IMR-90 (cell line): ENCODE data around the gene WNT11. TPM values are rescaled to one million over a fixed set of nuclear protein-coding genes. Genes with fewer than 3 reads are reported as not detected.

Experiments used
- ATAC-seq: fragments of 200-7000 bp; cut with Tn5 transposase; 2 replicates; pipeline ENCODE4 v1.9.1; 2020; ENCODE audit warnings: low read depth, mild to moderate bottlenecking, moderate library complexity
- BruUV-seq: library from RNA; stranded (reverse); fragments of 400-500 nt; replicated peaks from 2 replicates; lab custom pipeline; 2021; lab: Mats Ljungman, UMichigan
- CTCF ChIA-PET: fragments of 300-600 bp; formaldehyde crosslinking; extraction: SDS; loops from one replicate; lab custom pipeline; 2021; ENCODE audit warnings: antibody characterized with exemption; lab: Yijun Ruan, JAX
- POLR2A ChIA-PET: fragments of 300-600 bp; sonication (Branson Sonifier 250); formaldehyde crosslinking; loops from one replicate; lab custom pipeline; 2022; ENCODE audit warnings: antibody characterized with exemption; ENCODE audit not compliant: unreplicated experiment; lab: Charles Lee
- DNase-seq: peaks from one replicate; pipeline ENCODE4 v3.0.0; 2013
- H2AFZ ChIP-seq: replicated peaks from 2 replicates; pipeline ENCODE3; 2013; ENCODE audit warnings: low read length, mild to moderate bottlenecking; ENCODE audit not compliant: poor library complexity
- H2AK5ac ChIP-seq: 2 replicates; pipeline ENCODE4 v1.6.1; 2013; ENCODE audit warnings: low read depth, low read length, inconsistent platforms
- H2AK9ac ChIP-seq: replicated peaks from 2 replicates; pipeline ENCODE3; 2013; ENCODE audit warnings: mild to moderate bottlenecking, low read depth, low read length, moderate library complexity; ENCODE audit not compliant: poor library complexity
- H2BK120ac ChIP-seq: 2 replicates; pipeline ENCODE4 v1.6.1; 2013; ENCODE audit warnings: low read depth, low read length, inconsistent platforms
- H2BK15ac ChIP-seq: 3 replicates; pipeline ENCODE4 v1.6.1; 2013; ENCODE audit warnings: low read depth, low read length, inconsistent platforms
- H2BK20ac ChIP-seq: 2 replicates; pipeline ENCODE4 v1.6.1; 2013; ENCODE audit warnings: low read depth, mild to moderate bottlenecking, inconsistent platforms, low read length, moderate library complexity
- H2BK5ac ChIP-seq: 2 replicates; pipeline ENCODE4 v1.6.1; 2013; ENCODE audit warnings: mild to moderate bottlenecking, low read depth, low read length, inconsistent platforms; ENCODE audit not compliant: poor library complexity, severe bottlenecking
- H3K14ac ChIP-seq: replicated peaks from 2 replicates; pipeline ENCODE4 v1.6.1; 2013; ENCODE audit warnings: low read depth, low read length, inconsistent platforms
- H3K18ac ChIP-seq: 2 replicates; pipeline ENCODE4 v1.6.1; 2013; ENCODE audit warnings: low read depth, low read length, control low read depth
- H3K23ac ChIP-seq: 2 replicates; pipeline ENCODE4 v1.6.1; 2013; ENCODE audit warnings: low read depth, low read length, inconsistent platforms
- H3K27ac ChIP-seq: 2 replicates; pipeline ENCODE4 v1.5.1; 2013; ENCODE audit warnings: mild to moderate bottlenecking, control low read depth, low read length; ENCODE audit not compliant: insufficient read depth
- H3K27me3 ChIP-seq: 2 replicates; pipeline ENCODE4 v1.6.1; 2013; ENCODE audit warnings: low read length; ENCODE audit not compliant: control insufficient read depth, insufficient read depth
- H3K36me3 ChIP-seq: 2 replicates; pipeline ENCODE4 v1.6.1; 2013; ENCODE audit warnings: low read length, mixed read lengths; ENCODE audit not compliant: control insufficient read depth, insufficient read depth
- H3K4ac ChIP-seq: 2 replicates; pipeline ENCODE4 v1.6.1; 2013; ENCODE audit warnings: low read depth, low read length, inconsistent platforms
- H3K4me1 ChIP-seq: 2 replicates; pipeline ENCODE4 v1.6.1; 2013; ENCODE audit warnings: low read length, mixed read lengths; ENCODE audit not compliant: control insufficient read depth, insufficient read depth
- H3K4me2 ChIP-seq: 2 replicates; pipeline ENCODE4 v1.6.1; 2013; ENCODE audit warnings: low read depth, mild to moderate bottlenecking, control low read depth, low read length, moderate library complexity
- H3K4me3 ChIP-seq: 2 replicates; pipeline ENCODE4 v1.5.1; 2013; ENCODE audit warnings: low read depth, mild to moderate bottlenecking, control low read depth, low read length, moderate library complexity; ENCODE audit not compliant: insufficient read depth
- H3K56ac ChIP-seq: 2 replicates; pipeline ENCODE4 v1.6.1; 2013; ENCODE audit warnings: low read length, inconsistent platforms; ENCODE audit not compliant: insufficient read depth; ENCODE audit errors: extremely low read depth
- H3K79me1 ChIP-seq, 2 experiments: 2 replicates each; pipeline ENCODE4 v1.6.1; 2013; ENCODE audit warnings: low read length in 2 of 2, inconsistent platforms in 1 of 2, low read depth in 1 of 2
- H3K9ac ChIP-seq: 2 replicates; pipeline ENCODE4 v1.6.1; 2013; ENCODE audit warnings: low read depth, low read length, control low read depth
- H3K9me1 ChIP-seq: 2 replicates; pipeline ENCODE4 v1.6.1; 2013; ENCODE audit warnings: low read length, inconsistent platforms; ENCODE audit not compliant: insufficient read depth
- H3K9me3 ChIP-seq: 2 replicates; pipeline ENCODE4 v1.6.1; 2013; ENCODE audit warnings: low read length; ENCODE audit not compliant: control insufficient read depth, insufficient read depth
- H4K20me1 ChIP-seq: 2 replicates; pipeline ENCODE4 v1.6.1; 2013; ENCODE audit warnings: low read length, inconsistent platforms; ENCODE audit not compliant: insufficient read depth
- H4K5ac ChIP-seq: 2 replicates; pipeline ENCODE4 v1.6.1; 2013; ENCODE audit warnings: mild to moderate bottlenecking, low read depth, low read length, control low read depth
- H4K8ac ChIP-seq, 2 experiments: 2 replicates each; pipeline ENCODE4 v1.6.1; 2013; ENCODE audit warnings: low read depth in 2 of 2, low read length in 2 of 2, control low read depth in 1 of 2, inconsistent platforms in 1 of 2
- H4K91ac ChIP-seq: 2 replicates; pipeline ENCODE4 v1.6.1; 2013; ENCODE audit warnings: low read depth, low read length, inconsistent platforms; ENCODE audit not compliant: insufficient read depth
- BHLHE40 ChIP-seq: fragments of 150-350 bp; IDR thresholded peaks from 2 replicates; pipeline ENCODE4 v1.6.1; 2016; ENCODE audit warnings: mild to moderate bottlenecking, low read depth, low read length
- CHD1 ChIP-seq: IDR thresholded peaks from 2 replicates; pipeline ENCODE4 v1.6.1; 2012; ENCODE audit warnings: low read depth, low read length, improper control_type of control experiment
- ELK1 ChIP-seq: fragments of 150-350 bp; IDR thresholded peaks from 2 replicates; pipeline ENCODE4 v1.6.1; 2016; ENCODE audit warnings: low read depth, mild to moderate bottlenecking, low read length, moderate library complexity, borderline replicate concordance
- FOS ChIP-seq: fragments of 150-350 bp; IDR thresholded peaks from 2 replicates; pipeline ENCODE4 v1.6.1; 2016; ENCODE audit warnings: low read depth, low read length
- MAFK ChIP-seq: IDR thresholded peaks from 2 replicates; pipeline ENCODE4 v1.6.1; 2012; ENCODE audit warnings: low read depth, low read length, improper control_type of control experiment
- MAZ ChIP-seq: IDR thresholded peaks from 2 replicates; pipeline ENCODE4 v1.6.1; 2012; ENCODE audit warnings: low read depth, mild to moderate bottlenecking, low read length, improper control_type of control experiment, moderate library complexity, borderline replicate concordance
- MXI1 ChIP-seq: IDR thresholded peaks from 2 replicates; pipeline ENCODE4 v1.6.1; 2012; ENCODE audit warnings: low read depth, mild to moderate bottlenecking, low read length, moderate library complexity, borderline replicate concordance
- POLR2A ChIP-seq: IDR thresholded peaks from 2 replicates; pipeline ENCODE4 v1.6.1; 2012; ENCODE audit warnings: mild to moderate bottlenecking, low read depth, low read length
- RAD21 ChIP-seq: IDR thresholded peaks from 2 replicates; pipeline ENCODE4 v1.6.1; 2012; ENCODE audit warnings: low read length, improper control_type of control experiment
- RCOR1 ChIP-seq: IDR thresholded peaks from 2 replicates; pipeline ENCODE4 v1.6.1; 2012; ENCODE audit warnings: mild to moderate bottlenecking, low read length, improper control_type of control experiment; ENCODE audit not compliant: insufficient replicate concordance
- SMC3 ChIP-seq: fragments of 150-350 bp; IDR thresholded peaks from 2 replicates; pipeline ENCODE4 v1.6.1; 2016; ENCODE audit warnings: low read depth, mild to moderate bottlenecking, antibody characterized with exemption, low read length, moderate library complexity
- USF2 ChIP-seq: fragments of 150-350 bp; IDR thresholded peaks from 2 replicates; pipeline ENCODE4 v1.6.1; 2017; ENCODE audit warnings: mild to moderate bottlenecking, antibody characterized with exemption, low read length, low read depth
- WGBS, 2 experiments: methylation state at CpG; one replicate each; pipeline versions ENCODE4 v1.1.5 to v1.1.7; 2013; ENCODE audit warnings: missing lambda C conversion rate in 2 of 2; ENCODE audit not compliant: insufficient read length in 1 of 2; ENCODE audit errors: extremely low coverage in 2 of 2; 5-methylcytosine and 5-hydroxymethylcytosine counted together
- dilution Hi-C: fragments of 300-500 bp; cut with HindIII; formaldehyde crosslinking; loops from one replicate; pipeline ENCODE4 v1.14.3; 2018; ENCODE audit warnings: low sequenced_read_pairs; ENCODE audit not compliant: unreplicated experiment
- in situ Hi-C: fragments of 300-500 bp; cut with MboI; formaldehyde crosslinking; loops from 3 replicates; pipeline ENCODE4 v1.14.3; 2019; ENCODE audit warnings: low sequenced_read_pairs, inconsistent platforms, mixed read lengths
- intact Hi-C: fragments of 100-400 bp; cut with micrococcal nuclease; formaldehyde crosslinking; loops from 2 replicates; pipeline ENCODE4 v1.10.0; 2022
- polyA plus RNA-seq, 3 experiments: library from polyadenylated mRNA; depleted of rRNA; stranded (reverse); fragments of >200 nt; gene quantifications; 2 replicates each; pipeline ENCODE4 v1.2.3, GENCODE V29; 2012; ENCODE audit warnings: low replicate concordance in 1 of 3
- total RNA-seq: library from RNA; depleted of rRNA; stranded (reverse); fragments of >200 nt; gene quantifications from 2 replicates; pipeline ENCODE4 v1.2.3, GENCODE V29; 2012
- TF ChIP-seq, protein P1 (sequence below): conservative IDR thresholded peaks from 2 replicates; pipeline ENCODE4 v1.5.1; 2012; ENCODE audit warnings: mild to moderate bottlenecking, low read depth, low read length, improper control_type of control experiment

The WNT11 gene
- total and polyA plus RNA-seq, 2 of the 4 experiments (the other 2 are of a cell fraction), result 0.10 TPM; not detected in 1

- no peak for TF ChIP-seq RCOR1
Observed at GRCh38 chr11:76207642-76208401, 1.5 kb upstream of the WNT11 start (continued).

DNA sequence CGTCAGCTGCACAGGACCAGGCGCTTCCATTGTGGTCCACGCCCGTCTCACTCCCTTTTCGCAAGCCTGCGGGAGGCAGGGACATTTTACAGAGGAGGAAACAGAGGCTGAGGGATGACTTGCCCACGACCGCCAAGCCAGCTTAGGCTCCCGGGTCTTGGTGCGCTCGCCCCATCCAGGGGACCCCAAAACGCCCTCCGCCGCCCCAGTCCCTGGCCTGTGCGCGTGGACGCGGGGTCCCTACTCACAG lies 300 bp downstream of the WNT11 start:
- Histone ChIP-seq H2BK120ac (no peak overlapping the region), H4K5ac (no peak overlapping the region), H3K14ac (no peak overlapping the region), H2AFZ (peak overlapping the region; percentile 85), H3K23ac (no peak overlapping the region), H2AK5ac (no peak overlapping the region), H3K27me3 (peaks cover 79% of the 10 kb centered on the region), H3K9ac (no peak overlapping the region), H3K79me1 (no peaks in the 10 kb centered on the region), H2BK15ac (no peak overlapping the region), H3K4me2 (peak overlapping the region; percentile 56), H3K4me3 (peak overlapping the region; percentile 15), H4K91ac (no peak overlapping the region), H3K9me1 (no peaks in the 10 kb centered on the region), H3K4ac (no peak overlapping the region), H3K56ac (no peak overlapping the region), H3K36me3 (no peaks in the 10 kb centered on the region), H3K18ac (no peak overlapping the region), H2AK9ac (no peak overlapping the region), H2BK5ac (no peak overlapping the region), H4K20me1 (peaks cover 7% of the 10 kb centered on the region; the same call in 1 of the 2 replicates), H3K27ac (no peak overlapping the region), H2BK20ac (no peak overlapping the region), H3K4me1 (peaks cover 2% of the 10 kb centered on the region), H4K8ac (no peak overlapping the region), H3K9me3 (no peaks in the 10 kb centered on the region)
- no TSS peak for BruUV-seq
- dilution Hi-C loops (no loop called here), in situ Hi-C loops (no loop called here), intact Hi-C loops (loop anchor here (5.0 to 10.0 kb wide), 2 partner anchors 236 to 479 kb away; no protein-coding TSS in a partner anchor)
- CTCF ChIA-PET, result no interaction called here
- ATAC-seq (no peak), DNase-seq (no peak)
- POLR2A ChIA-PET, result no interaction called here
- 6% methylated on average over 15 of the region's 18 CpGs; no CpG with 5 or more reads in 1 of the 2 experiments for WGBS, 2 experiments
- TF ChIP-seq RAD21 (no peak), MXI1 (no peak), MAZ (no peak), FOS (no peak), MAFK (no peak), SMC3 (no peak), BHLHE40 (no peak), POLR2A (no peak), RCOR1 (no peak), ELK1 (no peak), USF2 (no peak), CHD1 (no peak)
- TF ChIP-seq, protein P1, sequence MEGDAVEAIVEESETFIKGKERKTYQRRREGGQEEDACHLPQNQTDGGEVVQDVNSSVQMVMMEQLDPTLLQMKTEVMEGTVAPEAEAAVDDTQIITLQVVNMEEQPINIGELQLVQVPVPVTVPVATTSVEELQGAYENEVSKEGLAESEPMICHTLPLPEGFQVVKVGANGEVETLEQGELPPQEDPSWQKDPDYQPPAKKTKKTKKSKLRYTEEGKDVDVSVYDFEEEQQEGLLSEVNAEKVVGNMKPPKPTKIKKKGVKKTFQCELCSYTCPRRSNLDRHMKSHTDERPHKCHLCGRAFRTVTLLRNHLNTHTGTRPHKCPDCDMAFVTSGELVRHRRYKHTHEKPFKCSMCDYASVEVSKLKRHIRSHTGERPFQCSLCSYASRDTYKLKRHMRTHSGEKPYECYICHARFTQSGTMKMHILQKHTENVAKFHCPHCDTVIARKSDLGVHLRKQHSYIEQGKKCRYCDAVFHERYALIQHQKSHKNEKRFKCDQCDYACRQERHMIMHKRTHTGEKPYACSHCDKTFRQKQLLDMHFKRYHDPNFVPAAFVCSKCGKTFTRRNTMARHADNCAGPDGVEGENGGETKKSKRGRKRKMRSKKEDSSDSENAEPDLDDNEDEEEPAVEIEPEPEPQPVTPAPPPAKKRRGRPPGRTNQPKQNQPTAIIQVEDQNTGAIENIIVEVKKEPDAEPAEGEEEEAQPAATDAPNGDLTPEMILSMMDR, result no peak
